ENCODE data around the gene CHCHD6. TPM values are rescaled to one million over a fixed set of nuclear protein-coding genes. Genes with fewer than 3 reads are reported as not detected.

The CHCHD6 gene
- total RNA-seq, 2 experiments from 2014 or later, result 12.7 to 13.1 TPM

DNA sequence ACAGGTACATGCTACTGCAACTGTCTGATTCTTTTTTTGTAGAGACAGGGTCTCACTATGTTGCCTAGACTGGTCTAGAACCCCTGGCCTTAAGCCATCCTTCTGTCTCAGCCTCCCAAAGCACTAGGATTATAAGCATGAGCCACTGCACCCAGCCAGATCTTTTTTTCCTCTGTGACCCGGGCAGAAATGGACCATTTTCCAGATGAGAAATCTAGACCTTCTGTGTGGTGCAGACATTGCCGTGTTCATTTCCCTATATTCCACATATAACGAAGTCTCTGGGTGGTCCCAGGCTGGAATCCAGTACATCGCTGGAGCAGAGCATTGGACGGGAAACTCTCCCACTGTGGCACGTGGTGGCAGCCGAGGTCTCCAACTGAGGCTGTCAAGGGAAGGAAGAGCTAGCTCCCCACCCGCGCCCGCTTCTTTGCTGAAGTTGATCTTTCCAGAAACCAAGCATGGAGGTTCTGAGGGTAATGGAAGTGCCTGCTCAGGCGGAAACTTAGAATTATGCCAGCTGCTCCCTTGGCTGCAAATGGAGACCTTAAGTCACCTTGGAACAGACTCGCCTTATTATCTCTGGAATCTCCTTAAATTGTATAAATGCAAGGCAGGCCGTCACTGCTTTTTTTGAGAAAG is 26.1 kb upstream of the CHCHD6 start:
- CTCF ChIA-PET, result interaction anchor here (0.8 to 3.8 kb wide), 7 partner anchors 19 to 868 kb away, joined by 3 to 57 read pairs (median 4); partner anchors contain the start of gene PLXNA1
- H3K27ac Mint-ChIP-seq, result no peak overlapping the region
- H3K4me3 Mint-ChIP-seq, result no peak overlapping the region
- peaks cover 8% of the 10 kb centered on the region for H3K9me3 Mint-ChIP-seq
- intact Hi-C loops (cut with micrococcal nuclease), result loop anchor here (2.0 to 5.0 kb wide), 2 partner anchors 794 to 867 kb away; no protein-coding TSS in a partner anchor
- POLR2A ChIA-PET, result no interaction called here
- DNase-seq, result no peak
- H3K36me3 Mint-ChIP-seq, result peaks cover 2% of the 10 kb centered on the region
- peaks cover 13% of the 10 kb centered on the region for H3K27me3 Mint-ChIP-seq
- peaks cover 5% of the 10 kb centered on the region for H3K4me1 Mint-ChIP-seq (ENCODE audit: low read depth)

DNA sequence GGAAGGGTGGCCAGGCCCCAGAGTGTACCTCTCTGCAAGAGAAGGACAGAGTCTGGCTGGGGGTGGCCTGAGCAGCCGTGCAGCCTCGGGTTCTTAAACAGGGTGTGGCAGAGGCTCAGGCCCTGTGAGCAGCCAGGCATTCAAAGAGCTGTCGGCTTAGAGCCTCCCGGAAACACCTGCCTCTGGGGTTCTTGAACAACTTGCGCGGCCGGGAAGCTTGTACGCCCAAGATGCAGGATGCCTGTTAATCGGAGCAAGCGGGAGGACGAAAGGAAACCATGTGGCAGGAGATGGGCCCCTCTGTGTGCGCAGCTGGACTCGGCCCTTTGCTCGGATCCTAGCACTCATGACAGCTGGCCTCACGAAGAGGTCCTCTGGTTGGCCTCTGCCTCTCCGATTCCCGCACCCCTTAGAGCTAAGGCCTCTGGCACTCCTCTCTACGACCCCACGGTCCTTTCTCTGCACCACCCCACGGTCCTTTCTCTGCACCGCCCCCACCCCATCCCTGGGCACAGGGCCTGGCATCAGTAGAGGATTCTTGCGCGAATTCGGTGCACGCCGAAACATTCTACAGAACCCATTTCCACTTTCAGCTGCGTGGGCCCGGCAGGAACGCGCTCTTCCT is 25.2 kb upstream of the CHCHD6 start:
- Mint-ChIP-seq H3K4me1 (ENCODE audit: low read depth) (peaks cover 5% of the 10 kb centered on the region), H3K27ac (no peak overlapping the region), H3K36me3 (peaks cover 2% of the 10 kb centered on the region), H3K27me3 (peaks cover 13% of the 10 kb centered on the region), H3K4me3 (peak overlapping the region; percentile 28), H3K9me3 (peaks cover 6% of the 10 kb centered on the region)
- DNase-seq, result no peak
- intact Hi-C loops (cut with micrococcal nuclease), result loop anchor here (1.0 to 5.0 kb wide), 4 partner anchors 303 to 866 kb away; no protein-coding TSS in a partner anchor
- CTCF ChIA-PET, result interaction anchor here (0.8 to 3.8 kb wide), 14 partner anchors 16 to 867 kb away, joined by 3 to 57 read pairs (median 4); partner anchors contain the start of gene PLXNA1
- POLR2A ChIA-PET, result no interaction called here

DNA sequence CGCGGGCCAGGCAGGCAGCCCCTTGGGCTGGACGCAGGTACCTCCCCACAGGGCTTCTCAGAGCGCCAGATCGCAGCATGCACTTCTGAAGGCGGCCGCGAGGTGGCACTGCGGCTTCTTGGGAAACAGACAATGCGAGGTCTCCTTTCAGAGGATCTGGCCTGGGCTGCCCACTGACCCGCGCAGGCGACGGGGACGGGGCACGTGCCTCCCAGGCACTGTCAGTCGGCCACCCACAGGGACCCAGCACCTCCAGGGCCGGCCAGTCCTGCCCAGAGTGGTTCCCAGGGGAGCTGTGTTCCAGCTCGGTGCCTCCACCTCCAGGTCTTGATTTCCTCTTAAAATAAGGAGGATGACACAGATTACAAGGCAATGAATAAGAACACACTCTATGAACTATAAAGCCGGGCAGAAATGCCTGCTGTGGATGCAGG is 24.7 kb upstream of the CHCHD6 start:
- POLR2A ChIA-PET, result no interaction called here
- Mint-ChIP-seq H3K27me3 (peaks cover 13% of the 10 kb centered on the region), H3K27ac (no peak overlapping the region), H3K4me3 (peak overlapping the region; percentile 28), H3K36me3 (peaks cover 2% of the 10 kb centered on the region), H3K4me1 (ENCODE audit: low read depth) (peaks cover 5% of the 10 kb centered on the region), H3K9me3 (peaks cover 5% of the 10 kb centered on the region)
- peak; percentile 84 for DNase-seq
- CTCF ChIA-PET, result interaction anchor here (0.6 to 3.8 kb wide), 19 partner anchors 8 to 867 kb away, joined by 3 to 57 read pairs (median 4); partner anchors contain the start of gene PLXNA1
- intact Hi-C loops (cut with micrococcal nuclease), result loop anchor here (1.0 to 5.0 kb wide), 4 partner anchors 303 to 865 kb away; no protein-coding TSS in a partner anchor

DNA sequence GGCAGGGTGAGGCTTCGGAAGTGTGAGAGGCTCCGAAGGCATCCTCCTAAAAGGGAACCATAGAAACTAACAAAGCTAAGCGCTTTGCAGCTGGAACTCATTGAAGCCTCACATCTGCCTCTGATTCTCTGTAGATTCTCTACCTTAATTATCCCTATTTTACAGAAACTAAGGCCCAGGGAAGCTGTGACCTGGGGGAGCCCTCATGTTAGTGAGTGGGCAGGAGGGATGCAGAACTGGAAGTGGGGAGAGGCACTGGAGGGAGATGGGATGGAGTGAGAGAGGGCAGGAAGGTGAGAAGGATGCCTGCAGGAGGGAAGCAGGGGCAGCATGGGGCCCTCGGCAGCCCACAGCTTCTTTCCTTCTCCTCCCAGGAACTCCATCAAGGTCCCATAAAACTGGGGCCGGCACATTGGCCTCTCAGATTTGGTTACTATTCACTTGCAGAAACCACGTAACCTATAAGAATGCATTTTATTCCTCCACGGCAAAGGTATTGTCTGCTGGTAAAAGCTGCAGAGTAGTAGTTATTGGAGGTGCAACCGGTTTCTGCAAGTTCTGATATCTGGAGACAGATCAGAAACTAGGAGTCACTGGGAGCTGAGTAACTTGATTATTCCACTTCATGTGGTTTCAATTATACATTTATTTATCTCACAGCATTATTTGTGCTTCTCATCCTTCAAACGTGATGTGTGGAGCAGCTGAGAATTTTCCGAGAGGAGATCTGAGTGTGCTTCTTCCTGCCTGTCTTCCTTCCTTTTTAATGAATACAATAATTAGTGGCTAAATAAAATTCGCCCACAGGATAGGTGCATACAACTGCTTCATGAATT is 24.0 kb upstream of the CHCHD6 start:
- Mint-ChIP-seq H3K4me1 (ENCODE audit: low read depth) (peaks cover 5% of the 10 kb centered on the region), H3K9me3 (no peaks in the 10 kb centered on the region), H3K4me3 (no peak overlapping the region), H3K27ac (no peak overlapping the region), H3K36me3 (no peaks in the 10 kb centered on the region), H3K27me3 (peaks cover 10% of the 10 kb centered on the region)
- intact Hi-C loops (cut with micrococcal nuclease), result loop anchor here (1.0 to 5.0 kb wide), 4 partner anchors 302 to 865 kb away; no protein-coding TSS in a partner anchor
- ChIA-PET CTCF (interaction anchor here (0.6 to 3.8 kb wide), 17 partner anchors 9 to 866 kb away, joined by 3 to 57 read pairs (median 4); partner anchors contain the start of gene PLXNA1), POLR2A (no interaction called here)
- no peak for DNase-seq

DNA sequence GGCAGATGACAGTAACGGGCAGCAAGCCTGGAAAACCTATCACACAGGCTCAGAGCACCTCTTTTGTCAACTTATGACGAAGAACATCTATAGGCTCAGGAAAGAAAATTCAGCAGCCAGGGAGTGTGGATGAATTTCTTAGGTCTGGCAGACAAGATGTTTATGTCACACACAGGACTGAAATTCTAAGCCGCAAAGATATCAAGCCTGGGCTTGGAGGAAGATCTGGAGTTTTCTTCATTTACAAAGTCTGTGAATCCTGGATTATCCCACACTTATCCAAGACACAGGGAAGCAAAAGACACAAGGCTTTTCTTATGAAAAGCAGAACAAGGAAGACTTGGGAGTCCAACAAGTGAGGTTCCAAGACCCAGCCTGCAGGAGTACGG is 23.4 kb upstream of the CHCHD6 start:
- Mint-ChIP-seq H3K36me3 (no peaks in the 10 kb centered on the region), H3K27me3 (peaks cover 10% of the 10 kb centered on the region), H3K9me3 (no peaks in the 10 kb centered on the region), H3K27ac (no peak overlapping the region), H3K4me1 (ENCODE audit: low read depth) (peaks cover 5% of the 10 kb centered on the region), H3K4me3 (no peak overlapping the region)
- ChIA-PET POLR2A (no interaction called here), CTCF (interaction anchor here (1.4 to 3.8 kb wide), 5 partner anchors 9 to 865 kb away, joined by 4 to 57 read pairs (median 11); partner anchors contain the start of gene PLXNA1)
- intact Hi-C loops (cut with micrococcal nuclease), result no loop called here
- no peak for DNase-seq

DNA sequence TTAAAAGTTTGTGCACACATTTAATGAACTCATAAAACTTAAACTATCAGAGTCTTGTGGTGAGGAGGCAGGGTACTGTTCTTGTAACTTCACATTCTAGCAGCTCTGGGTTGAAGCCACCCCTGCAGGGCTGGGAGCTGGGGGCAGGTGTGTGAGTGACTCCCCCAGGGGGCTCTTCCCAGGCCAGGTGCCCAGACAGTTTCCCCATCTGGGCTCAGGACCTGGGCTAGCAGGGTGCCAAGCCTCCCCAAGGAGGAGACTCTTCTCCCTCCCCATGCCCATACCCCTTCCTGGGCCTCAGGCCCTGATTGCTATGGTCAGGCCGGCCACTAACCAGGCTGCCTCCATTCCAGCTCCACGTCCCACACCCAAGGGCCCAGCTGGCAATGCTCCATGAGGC is 22.0 kb upstream of the CHCHD6 start:
- Mint-ChIP-seq H3K4me3 (no peak overlapping the region), H3K27me3 (peaks cover 10% of the 10 kb centered on the region), H3K4me1 (ENCODE audit: low read depth) (peaks cover 5% of the 10 kb centered on the region), H3K9me3 (no peaks in the 10 kb centered on the region), H3K27ac (no peak overlapping the region), H3K36me3 (no peaks in the 10 kb centered on the region)
- intact Hi-C loops (cut with micrococcal nuclease), result no loop called here
- no peak for DNase-seq
- ChIA-PET POLR2A (no interaction called here), CTCF (interaction anchor here (0.7 to 1.7 kb wide), 5 partner anchors 20 to 866 kb away, joined by 3 to 5 read pairs (median 4); no protein-coding TSS in a partner anchor)

DNA sequence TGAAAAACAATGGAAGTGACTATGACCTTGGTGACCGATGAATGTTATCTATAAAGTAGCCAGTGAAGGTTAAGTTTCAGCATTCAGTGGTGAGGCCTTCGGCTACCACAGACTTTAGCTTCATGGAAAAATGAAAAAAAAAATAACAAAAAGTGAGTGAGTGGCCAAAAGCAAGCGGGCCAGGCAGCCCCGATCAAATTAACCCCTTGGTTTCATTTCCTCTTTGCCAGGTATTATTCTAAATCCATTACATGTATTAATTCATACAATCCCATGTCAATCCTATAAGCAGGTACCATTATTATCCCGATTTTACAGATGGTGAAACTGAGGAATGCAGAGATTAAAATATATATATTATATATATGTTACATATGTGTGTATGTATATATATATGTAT is 21.0 kb upstream of the CHCHD6 start:
- H3K9me3 Mint-ChIP-seq, result no peaks in the 10 kb centered on the region
- intact Hi-C loops (cut with micrococcal nuclease), result no loop called here
- peaks cover 3% of the 10 kb centered on the region for H3K27me3 Mint-ChIP-seq
- no peak overlapping the region for H3K27ac Mint-ChIP-seq
- DNase-seq, result no peak
- H3K4me3 Mint-ChIP-seq, result no peak overlapping the region
- peaks cover 5% of the 10 kb centered on the region for H3K4me1 Mint-ChIP-seq (ENCODE audit: low read depth)
- CTCF ChIA-PET, result interaction anchor here (1.1 to 1.2 kb wide), 2 partner anchors 773 to 861 kb away, joined by 4 read pairs; no protein-coding TSS in a partner anchor
- POLR2A ChIA-PET, result no interaction called here
- no peaks in the 10 kb centered on the region for H3K36me3 Mint-ChIP-seq

DNA sequence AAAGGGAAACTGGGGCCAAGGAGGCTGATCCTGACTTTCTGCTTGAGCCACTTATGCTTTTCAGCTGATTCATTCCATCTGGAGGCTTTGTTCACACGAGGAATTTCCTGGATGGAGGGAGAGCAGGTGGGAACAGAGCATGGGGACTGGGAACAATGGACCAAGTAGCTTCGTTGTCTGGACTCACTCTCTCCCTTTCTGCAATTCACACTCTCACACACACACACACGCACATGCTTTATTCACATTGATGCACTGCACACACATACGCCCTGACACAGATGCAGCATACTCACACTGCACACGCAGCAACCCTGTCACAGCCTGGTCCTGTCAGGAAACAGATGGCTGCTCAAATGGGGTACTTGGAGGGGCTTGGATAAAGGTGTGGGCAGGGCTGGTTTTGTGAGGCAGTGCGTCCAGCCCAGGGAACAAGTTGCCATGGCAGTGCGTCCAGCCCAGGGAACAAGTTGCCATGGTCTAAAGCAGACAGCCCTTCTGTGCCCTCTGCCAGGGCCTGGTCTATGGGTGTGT is 19.8 kb upstream of the CHCHD6 start:
- H3K27ac Mint-ChIP-seq, result no peak overlapping the region
- intact Hi-C loops (cut with micrococcal nuclease), result no loop called here
- H3K27me3 Mint-ChIP-seq, result no peaks in the 10 kb centered on the region
- ChIA-PET POLR2A (no interaction called here), CTCF (no interaction called here)
- no peaks in the 10 kb centered on the region for H3K36me3 Mint-ChIP-seq
- no peak overlapping the region for H3K4me3 Mint-ChIP-seq
- H3K9me3 Mint-ChIP-seq, result no peaks in the 10 kb centered on the region
- no peak for DNase-seq
- no peaks in the 10 kb centered on the region for H3K4me1 Mint-ChIP-seq (ENCODE audit: low read depth)

DNA sequence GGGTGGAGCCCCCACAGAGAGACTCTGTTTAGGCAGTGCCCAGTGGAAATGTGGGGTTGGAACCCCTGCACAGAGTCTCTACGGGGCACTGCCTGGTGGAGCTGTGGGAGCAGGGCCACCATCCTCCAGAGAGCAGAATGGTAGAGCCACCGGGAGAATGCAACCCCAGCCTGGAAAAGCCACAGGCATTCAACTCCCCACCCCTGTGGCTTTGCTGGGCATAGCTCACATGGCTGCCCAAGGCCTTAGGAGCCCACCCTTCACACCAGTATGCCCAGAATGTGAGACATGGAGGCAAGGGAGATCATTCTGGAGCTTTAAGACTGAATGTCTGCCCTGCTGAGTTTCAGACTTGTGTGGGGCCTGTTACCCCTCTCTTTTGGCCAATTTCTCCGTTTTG is 19.0 kb upstream of the CHCHD6 start:
- CTCF ChIA-PET, result interaction anchor here (1.2 kb wide), 1 partner anchor 12 kb away, joined by 3 read pairs; no protein-coding TSS in a partner anchor
- intact Hi-C loops (cut with micrococcal nuclease), result no loop called here
- no peaks in the 10 kb centered on the region for H3K9me3 Mint-ChIP-seq

DNA sequence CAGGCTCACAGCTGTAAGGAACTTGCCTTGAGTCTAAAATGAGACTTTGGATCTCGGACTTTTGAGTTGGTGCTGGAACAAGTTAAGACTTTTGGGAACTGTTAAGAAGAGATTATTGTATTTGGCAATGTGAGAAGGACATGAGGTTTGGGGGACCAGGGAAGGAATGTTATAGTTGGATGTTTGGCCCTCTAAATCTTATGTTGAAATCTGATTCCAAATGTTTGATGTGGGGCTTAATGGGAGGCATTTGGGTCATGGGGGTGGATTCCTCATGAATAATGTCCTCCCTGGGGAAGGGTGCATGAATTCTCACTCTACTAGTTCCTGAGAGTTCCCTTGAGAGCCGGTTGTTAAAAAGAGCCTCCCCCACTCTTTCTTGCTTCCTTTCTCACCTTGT is 18.5 kb upstream of the CHCHD6 start:
- ChIA-PET CTCF (interaction anchor here (1.2 kb wide), 1 partner anchor 11 kb away, joined by 3 read pairs; no protein-coding TSS in a partner anchor), POLR2A (no interaction called here)
- H3K27ac Mint-ChIP-seq, result no peak overlapping the region
- intact Hi-C loops (cut with micrococcal nuclease), result no loop called here
- H3K9me3 Mint-ChIP-seq, result no peaks in the 10 kb centered on the region
- H3K27me3 Mint-ChIP-seq, result peaks cover 8% of the 10 kb centered on the region
- H3K36me3 Mint-ChIP-seq, result no peaks in the 10 kb centered on the region
- H3K4me3 Mint-ChIP-seq, result no peak overlapping the region
- no peaks in the 10 kb centered on the region for H3K4me1 Mint-ChIP-seq (ENCODE audit: low read depth)
- no peak for DNase-seq

More for the DNA sequence above, 19.0 kb upstream of the CHCHD6 start:
- Mint-ChIP-seq H3K4me1 (ENCODE audit: low read depth) (no peaks in the 10 kb centered on the region), H3K27me3 (peaks cover 6% of the 10 kb centered on the region), H3K36me3 (no peaks in the 10 kb centered on the region), H3K4me3 (no peak overlapping the region), H3K27ac (no peak overlapping the region)
- no peak for DNase-seq
- POLR2A ChIA-PET, result no interaction called here

DNA sequence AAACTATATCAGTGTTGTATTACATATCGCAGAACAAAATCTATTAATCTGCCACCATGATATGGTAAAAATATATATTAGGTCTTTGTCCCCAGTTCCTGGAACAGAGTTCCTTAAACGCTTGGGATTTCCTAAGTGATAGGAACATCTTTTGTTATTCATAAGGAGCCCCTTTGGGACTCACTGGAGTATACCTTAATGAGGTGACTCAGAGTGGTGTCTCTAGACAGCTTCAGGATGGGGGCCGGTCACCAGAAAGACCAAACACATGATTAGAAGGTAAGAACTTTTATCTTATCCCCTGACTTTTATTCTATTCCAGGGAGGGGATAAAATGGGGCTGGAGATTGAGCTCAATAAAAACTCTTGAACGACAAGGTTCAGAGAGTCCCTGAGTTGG is 12.3 kb upstream of the CHCHD6 start:
- no peak overlapping the region for H3K27ac Mint-ChIP-seq
- H3K36me3 Mint-ChIP-seq, result no peaks in the 10 kb centered on the region
- no peaks in the 10 kb centered on the region for H3K9me3 Mint-ChIP-seq
- no peak overlapping the region for H3K4me3 Mint-ChIP-seq
- ChIA-PET POLR2A (no interaction called here), CTCF (no interaction called here)
- peaks cover 33% of the 10 kb centered on the region for H3K27me3 Mint-ChIP-seq
- H3K4me1 Mint-ChIP-seq (ENCODE audit: low read depth), result no peaks in the 10 kb centered on the region
- intact Hi-C loops (cut with micrococcal nuclease), result no loop called here
- no peak for DNase-seq
